T-cell (primary cell): ENCODE results near the gene VTA1. TPM values are rescaled to one million over a fixed set of nuclear protein-coding genes. Genes with fewer than 3 reads are reported as not detected.

Source experiments
- ATAC-seq, 4 experiments: fragments of 200-7000 bp in 3 of 4; fragments of 150-1000 bp in 1 of 4; cut with Tn5 transposase; replicated peaks in 1 of 4; 1 replicate in 3 of 4; 2 replicates in 1 of 4; pipeline ENCODE4 v1.10.0; 2021; ENCODE audit warnings: moderate library complexity in 3 of 4, mild to moderate bottlenecking in 2 of 4, moderate number of reproducible peaks in 1 of 4
- CTCF ChIA-PET, 2 donors: fragments of 300-600 bp; sonication (Branson Sonifier 250); formaldehyde crosslinking; loops; one replicate each; lab custom pipeline; 2022; ENCODE audit warnings: antibody characterized with exemption in 2 of 2; lab: Charles Lee
- POLR2A ChIA-PET, 2 donors: fragments of 300-600 bp; sonication (Branson Sonifier 250); formaldehyde crosslinking; loops; one replicate each; lab custom pipeline; 2022; ENCODE audit warnings: antibody characterized with exemption in 2 of 2; lab: Charles Lee
- DNase-seq, 35 experiments: peaks; one replicate each; pipeline versions ENCODE4 v3.0.0 to v3.0.0-alpha.2; 2013 to 2023
- H3K27ac ChIP-seq: one replicate; pipeline ENCODE4 v1.5.1; 2013; ENCODE audit warnings: low read length
- H3K27me3 ChIP-seq, 2 experiments: replicated peaks in 1 of 2; 1 replicate in 1 of 2; 2 replicates in 1 of 2; pipeline versions ENCODE4 v1.6.1 to v1.7.0; 2013; ENCODE audit warnings: low read length in 1 of 2, mixed read lengths in 1 of 2; ENCODE audit not compliant: control insufficient read depth in 2 of 2, insufficient read depth in 2 of 2; ENCODE audit errors: extremely low read depth in 1 of 2
- H3K36me3 ChIP-seq, 2 donors: 1 replicate in 1 of 2; 2 replicates in 1 of 2; pipeline versions ENCODE4 v1.6.1 to v1.7.0; 2013; ENCODE audit warnings: low read length in 1 of 2; ENCODE audit not compliant: control insufficient read depth in 2 of 2, insufficient read depth in 1 of 2; ENCODE audit errors: extremely low read depth in 1 of 2
- H3K4me1 ChIP-seq, 2 experiments: 1 replicate in 1 of 2; 2 replicates in 1 of 2; pipeline versions ENCODE4 v1.6.1 to v1.7.0; 2013; ENCODE audit warnings: low read length in 2 of 2, mixed read lengths in 1 of 2; ENCODE audit not compliant: insufficient read depth in 2 of 2, control insufficient read depth in 1 of 2; ENCODE audit errors: extremely low read depth in 1 of 2
- H3K4me3 ChIP-seq, 2 donors: 1 replicate in 1 of 2; 2 replicates in 1 of 2; pipeline versions ENCODE4 v1.5.1 to v1.7.0; 2013; ENCODE audit warnings: mild to moderate bottlenecking in 2 of 2, low read length in 1 of 2, moderate library complexity in 1 of 2; ENCODE audit not compliant: control insufficient read depth in 1 of 2; ENCODE audit errors: extremely low read depth in 1 of 2
- H3K9me3 ChIP-seq: 2 replicates; pipeline ENCODE4 v1.7.0; 2013
- H3K27ac Mint-ChIP-seq, 2 donors: one replicate each; pipeline ENCODE4 v1.8.0; 2020 to 2021; ENCODE audit warnings: mild to moderate bottlenecking in 2 of 2, mixed read lengths in 2 of 2
- H3K27me3 Mint-ChIP-seq, 2 donors: one replicate each; pipeline ENCODE4 v1.8.0; 2021 to 2022; ENCODE audit warnings: mixed read lengths in 2 of 2
- H3K36me3 Mint-ChIP-seq: one replicate; pipeline ENCODE4 v1.8.0; 2021; ENCODE audit warnings: mixed read lengths
- H3K4me1 Mint-ChIP-seq, 3 donors: one replicate each; pipeline ENCODE4 v1.8.0; 2020 to 2022; ENCODE audit warnings: mixed read lengths in 3 of 3, mild to moderate bottlenecking in 1 of 3
- H3K4me3 Mint-ChIP-seq, 3 donors: one replicate each; pipeline ENCODE4 v1.8.0; 2020 to 2022; ENCODE audit warnings: mild to moderate bottlenecking in 3 of 3, mixed read lengths in 3 of 3, moderate library complexity in 3 of 3
- H3K9me3 Mint-ChIP-seq, 3 donors: one replicate each; pipeline ENCODE4 v1.8.0; 2020 to 2022; ENCODE audit warnings: mixed read lengths in 3 of 3
- WGBS: methylation state at CpG from one replicate; pipeline ENCODE4 v1.1.5; 2013; ENCODE audit warnings: missing lambda C conversion rate; ENCODE audit not compliant: insufficient coverage; 5-methylcytosine and 5-hydroxymethylcytosine counted together
- total RNA-seq, 35 experiments: library from RNA in 6 of 35; stranded (reverse) in 6 of 35; fragments of 120-200 nt in 1 of 35; gene quantifications; one replicate each; pipeline versions ENCODE4 v1.2.1 to v1.2.4 and lab custom pipeline; 2013 to 2026

VTA1 gene
- total RNA-seq, 5 donors from 2014 or later (not counting 1 experiment from before 2014, with no cell fraction given), result 19.2 to 31.5 (median 29.0) TPM

- ATAC-seq, result no peak
- Histone ChIP-seq H3K27ac (no peak overlapping the region), H3K4me1 (no peaks in the 10 kb centered on the region), H3K9me3 (no peaks in the 10 kb centered on the region), H3K36me3 (no peaks in the 10 kb centered on the region), H3K4me3 (no peak overlapping the region), H3K27me3 (peaks cover 0 to 2% of the 10 kb centered on the region in 2 experiments)
- Mint-ChIP-seq H3K9me3 (no peaks in the 10 kb centered on the region), H3K27me3 (peaks cover 2 to 3% of the 10 kb centered on the region in 2 donors), H3K36me3 (no peaks in the 10 kb centered on the region), H3K27ac (no peak overlapping the region), H3K4me3 (no peak overlapping the region), H3K4me1 (no peaks in the 10 kb centered on the region)
- WGBS, result 90% methylated on average over 2 of the region's 4 CpGs
- POLR2A ChIA-PET, result no interaction called here
- CTCF ChIA-PET, result interaction anchor here in 1 of 2 donors (0.7 kb wide), 1 partner anchor 27 kb away, joined by 3 read pairs; no protein-coding TSS in a partner anchor
- no peak for DNase-seq
Observed at GRCh38 chr6:142240179-142240578, 93.1 kb downstream of the VTA1 start.

- ChIA-PET POLR2A (no interaction called here), CTCF (no interaction called here)
- no peak overlapping the region for H3K4me3 Mint-ChIP-seq
- no peaks in the 10 kb centered on the region for H3K36me3 ChIP-seq
- no peaks in the 10 kb centered on the region for H3K27me3 ChIP-seq
- no peak for ATAC-seq
- no peaks in the 10 kb centered on the region for H3K9me3 Mint-ChIP-seq
- H3K9me3 ChIP-seq, result no peaks in the 10 kb centered on the region
- H3K27me3 Mint-ChIP-seq, result peaks cover 2 to 3% of the 10 kb centered on the region in 2 donors
- no peak for DNase-seq
- no peak overlapping the region for H3K27ac Mint-ChIP-seq
- no peak overlapping the region for H3K27ac ChIP-seq
- H3K36me3 Mint-ChIP-seq, result no peaks in the 10 kb centered on the region
- no peaks in the 10 kb centered on the region for H3K4me1 Mint-ChIP-seq
- H3K4me1 ChIP-seq, result no peaks in the 10 kb centered on the region
- no peak overlapping the region for H3K4me3 ChIP-seq
Observed at GRCh38 chr6:142241061-142241460, 94.0 kb downstream of the VTA1 start.

GRCh38 chr6:142242269-142242668, 95.2 kb downstream of the VTA1 start:
- WGBS, result no CpG with 5 or more reads among the region's 4 CpGs
- Mint-ChIP-seq H3K27me3 (peaks cover 2 to 3% of the 10 kb centered on the region in 2 donors), H3K27ac (no peak overlapping the region), H3K9me3 (no peaks in the 10 kb centered on the region), H3K4me3 (no peak overlapping the region), H3K4me1 (no peaks in the 10 kb centered on the region), H3K36me3 (no peaks in the 10 kb centered on the region)
- ATAC-seq, result no peak
- Histone ChIP-seq H3K36me3 (no peaks in the 10 kb centered on the region), H3K9me3 (no peaks in the 10 kb centered on the region), H3K4me1 (no peaks in the 10 kb centered on the region), H3K27me3 (no peaks in the 10 kb centered on the region), H3K27ac (no peak overlapping the region), H3K4me3 (no peak overlapping the region)
- CTCF ChIA-PET, result interaction anchor here (0.6 to 0.9 kb wide), 2 partner anchors 13 to 1213 kb away, joined by 3 to 7 read pairs; no protein-coding TSS in a partner anchor
- POLR2A ChIA-PET, result interaction anchor here in 1 of 2 donors (0.7 kb wide), 1 partner anchor 130 kb away, joined by 4 read pairs; no protein-coding TSS in a partner anchor
- DNase-seq, result no peak

GRCh38 chr6:142246960-142247359, 99.9 kb downstream of the VTA1 start:
- no peak for DNase-seq
- H3K27ac ChIP-seq, result no peak overlapping the region
- Mint-ChIP-seq H3K36me3 (no peaks in the 10 kb centered on the region), H3K4me3 (no peak overlapping the region), H3K4me1 (no peaks in the 10 kb centered on the region), H3K9me3 (no peaks in the 10 kb centered on the region), H3K27me3 (peaks cover 3 to 4% of the 10 kb centered on the region in 2 donors), H3K27ac (no peak overlapping the region)
- H3K4me3 ChIP-seq, result no peak overlapping the region
- WGBS, result 65% methylated on average over 2 of the region's 6 CpGs
- CTCF ChIA-PET, result no interaction called here
- ATAC-seq, result no peak
- no peaks in the 10 kb centered on the region for H3K9me3 ChIP-seq
- H3K4me1 ChIP-seq, result no peaks in the 10 kb centered on the region
- no peaks in the 10 kb centered on the region for H3K27me3 ChIP-seq
- POLR2A ChIA-PET, result no interaction called here
- H3K36me3 ChIP-seq, result no peaks in the 10 kb centered on the region

GRCh38 chr6:142249266-142249665, 102.2 kb downstream of the VTA1 start:
- no peaks in the 10 kb centered on the region for H3K9me3 Mint-ChIP-seq
- ATAC-seq, result no peak

GRCh38 chr6:142251930-142252445, 104.9 kb downstream of the VTA1 start:
- Mint-ChIP-seq H3K4me1 (peaks cover 0 to 4% (median 0%) of the 10 kb centered on the region in 3 donors), H3K36me3 (no peaks in the 10 kb centered on the region), H3K9me3 (no peaks in the 10 kb centered on the region), H3K27me3 (peaks cover 0 to 6% of the 10 kb centered on the region in 2 donors), H3K4me3 (no peak overlapping the region), H3K27ac (no peak overlapping the region)
- ATAC-seq (no peak), DNase-seq (no peak)
- CTCF ChIA-PET, result no interaction called here
- H3K27me3 ChIP-seq, result no peaks in the 10 kb centered on the region
- no peaks in the 10 kb centered on the region for H3K4me1 ChIP-seq
- no CpG with 5 or more reads among the region's 1 CpG for WGBS
- H3K36me3 ChIP-seq, result no peaks in the 10 kb centered on the region
- no peak overlapping the region for H3K27ac ChIP-seq
- H3K9me3 ChIP-seq, result no peaks in the 10 kb centered on the region
- no peak overlapping the region for H3K4me3 ChIP-seq
- POLR2A ChIA-PET, result no interaction called here

More at GRCh38 chr6:142249266-142249665, 102.2 kb downstream of the VTA1 start:
- ChIA-PET POLR2A (no interaction called here), CTCF (no interaction called here)
- Mint-ChIP-seq H3K4me3 (no peak overlapping the region), H3K36me3 (no peaks in the 10 kb centered on the region), H3K27me3 (peaks cover 3 to 8% of the 10 kb centered on the region in 2 donors), H3K4me1 (no peaks in the 10 kb centered on the region), H3K27ac (no peak overlapping the region)
- DNase-seq, result no peak
- no peaks in the 10 kb centered on the region for H3K4me1 ChIP-seq
- no peaks in the 10 kb centered on the region for H3K36me3 ChIP-seq
- H3K27ac ChIP-seq, result no peak overlapping the region
- no peaks in the 10 kb centered on the region for H3K9me3 ChIP-seq
- 80% methylated on average over 1 of the region's 3 CpGs for WGBS
- H3K4me3 ChIP-seq, result no peak overlapping the region
- no peaks in the 10 kb centered on the region for H3K27me3 ChIP-seq
